Ovary (tissue), 3 donors: Measurements from ENCODE around the gene C5orf47.

Experiments used
- EP300 ChIP-seq: sonication (generic); formaldehyde crosslinking; IDR thresholded peaks from one replicate; pipeline ENCODE4 v1.6.1; 2017; ENCODE audit warnings: antibody characterized with exemption
- POLR2A ChIP-seq: fragments of 450-650 bp; IDR thresholded peaks from one replicate; pipeline ENCODE4 v1.6.1; 2017; ENCODE audit warnings: antibody characterized with exemption, mild to moderate bottlenecking, moderate library complexity
- TF ChIP-seq, protein P1 (sequence below), 3 donors: fragments of 450-650 bp in 2 of 3; fragments of 200-600 bp in 1 of 3; IDR thresholded peaks; one replicate each; pipeline versions ENCODE4 v1.5.1 to v1.8.0; 2016 to 2022; ENCODE audit warnings: antibody characterized with exemption in 3 of 3, mild to moderate bottlenecking in 1 of 3
- donor health status: DM: no; HTN: no; CAD: no.

DNA sequence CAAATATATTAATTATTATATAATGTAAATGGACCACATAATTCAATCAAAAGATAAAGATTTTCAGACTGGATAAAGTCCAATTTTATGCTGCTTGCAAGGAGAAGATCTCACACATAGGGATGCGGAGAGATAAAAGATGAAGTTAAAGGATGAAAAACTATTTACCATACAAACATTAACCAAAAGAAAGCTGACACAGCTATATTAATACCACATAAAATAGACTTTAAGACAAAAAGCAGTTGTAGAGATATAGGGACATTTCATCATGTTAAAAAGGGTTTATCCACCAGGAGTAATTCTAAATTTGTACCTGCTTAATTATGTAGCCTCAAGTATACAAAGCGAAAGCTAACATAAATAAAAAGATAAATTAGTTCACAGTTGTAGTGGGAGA is 41.3 kb downstream of the C5orf47 start:
- no peak for TF ChIP-seq POLR2A
- TF ChIP-seq, protein P1, sequence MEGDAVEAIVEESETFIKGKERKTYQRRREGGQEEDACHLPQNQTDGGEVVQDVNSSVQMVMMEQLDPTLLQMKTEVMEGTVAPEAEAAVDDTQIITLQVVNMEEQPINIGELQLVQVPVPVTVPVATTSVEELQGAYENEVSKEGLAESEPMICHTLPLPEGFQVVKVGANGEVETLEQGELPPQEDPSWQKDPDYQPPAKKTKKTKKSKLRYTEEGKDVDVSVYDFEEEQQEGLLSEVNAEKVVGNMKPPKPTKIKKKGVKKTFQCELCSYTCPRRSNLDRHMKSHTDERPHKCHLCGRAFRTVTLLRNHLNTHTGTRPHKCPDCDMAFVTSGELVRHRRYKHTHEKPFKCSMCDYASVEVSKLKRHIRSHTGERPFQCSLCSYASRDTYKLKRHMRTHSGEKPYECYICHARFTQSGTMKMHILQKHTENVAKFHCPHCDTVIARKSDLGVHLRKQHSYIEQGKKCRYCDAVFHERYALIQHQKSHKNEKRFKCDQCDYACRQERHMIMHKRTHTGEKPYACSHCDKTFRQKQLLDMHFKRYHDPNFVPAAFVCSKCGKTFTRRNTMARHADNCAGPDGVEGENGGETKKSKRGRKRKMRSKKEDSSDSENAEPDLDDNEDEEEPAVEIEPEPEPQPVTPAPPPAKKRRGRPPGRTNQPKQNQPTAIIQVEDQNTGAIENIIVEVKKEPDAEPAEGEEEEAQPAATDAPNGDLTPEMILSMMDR (IDR thresholded peaks at IDR 0.05) = no peak
- no peak for TF ChIP-seq EP300
